Brain pericyte (primary cell): Measurements from ENCODE around the gene FAF1.

Experiments used
- DNase-seq: peaks from one replicate; pipeline ENCODE4 v3.0.0-alpha.2; 2012; ENCODE audit warnings: low read depth, low spot score

FAF1 gene

GRCh38 chr1:50417946-50418599, 542.0 kb downstream of the FAF1 start:
- DNase-seq = no peak

- DNase-seq = no peak
Observed at GRCh38 chr1:50417507-50417906, 542.6 kb downstream of the FAF1 start.

DNA sequence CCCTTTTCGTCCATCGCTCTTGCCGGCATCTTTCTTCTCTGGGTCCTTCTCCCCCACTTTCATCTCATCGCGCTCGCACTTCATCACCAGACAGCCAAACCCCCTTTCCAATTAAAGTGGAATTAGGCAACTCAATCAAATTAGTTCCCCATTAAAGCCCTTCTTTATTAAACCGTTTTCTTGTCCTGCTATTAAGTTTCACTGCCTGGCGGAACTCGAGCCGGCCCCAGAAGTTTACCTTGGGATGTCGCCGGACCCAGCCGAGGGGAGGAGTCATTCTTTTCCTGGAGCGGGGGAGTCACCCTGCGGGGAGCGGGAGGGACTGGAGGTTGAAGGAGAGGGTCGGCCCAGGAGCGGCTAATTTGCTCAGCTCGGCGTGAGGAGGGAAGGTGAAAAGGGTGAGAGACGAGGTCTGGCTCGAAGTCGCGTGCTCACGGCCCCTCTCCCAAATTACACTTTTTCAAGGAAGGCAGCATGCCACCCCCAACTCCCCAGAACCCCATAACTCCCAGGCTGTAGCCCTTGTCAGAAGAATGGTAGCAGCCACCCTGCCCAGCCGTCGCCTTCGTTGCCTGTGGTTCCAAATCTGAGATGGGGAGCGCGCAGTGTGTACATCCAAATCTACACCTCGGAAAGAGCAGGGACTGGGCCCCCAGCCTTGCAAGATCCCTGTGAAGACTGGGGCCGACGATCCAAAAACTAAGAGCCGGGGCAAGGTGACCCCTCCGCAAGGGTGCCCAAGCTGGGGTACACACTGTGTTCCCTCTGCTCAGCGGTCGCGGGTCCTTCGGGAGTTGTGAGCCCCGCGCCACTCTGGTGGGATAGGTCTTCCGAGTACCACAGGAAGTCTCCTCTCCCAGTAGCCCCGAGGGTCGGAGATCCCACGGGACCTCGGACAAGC, 543.3 kb downstream of the FAF1 start:
- DNase-seq = no peak

- no peak for DNase-seq
Observed at GRCh38 chr1:50416150-50416527, 543.9 kb downstream of the FAF1 start.

DNA sequence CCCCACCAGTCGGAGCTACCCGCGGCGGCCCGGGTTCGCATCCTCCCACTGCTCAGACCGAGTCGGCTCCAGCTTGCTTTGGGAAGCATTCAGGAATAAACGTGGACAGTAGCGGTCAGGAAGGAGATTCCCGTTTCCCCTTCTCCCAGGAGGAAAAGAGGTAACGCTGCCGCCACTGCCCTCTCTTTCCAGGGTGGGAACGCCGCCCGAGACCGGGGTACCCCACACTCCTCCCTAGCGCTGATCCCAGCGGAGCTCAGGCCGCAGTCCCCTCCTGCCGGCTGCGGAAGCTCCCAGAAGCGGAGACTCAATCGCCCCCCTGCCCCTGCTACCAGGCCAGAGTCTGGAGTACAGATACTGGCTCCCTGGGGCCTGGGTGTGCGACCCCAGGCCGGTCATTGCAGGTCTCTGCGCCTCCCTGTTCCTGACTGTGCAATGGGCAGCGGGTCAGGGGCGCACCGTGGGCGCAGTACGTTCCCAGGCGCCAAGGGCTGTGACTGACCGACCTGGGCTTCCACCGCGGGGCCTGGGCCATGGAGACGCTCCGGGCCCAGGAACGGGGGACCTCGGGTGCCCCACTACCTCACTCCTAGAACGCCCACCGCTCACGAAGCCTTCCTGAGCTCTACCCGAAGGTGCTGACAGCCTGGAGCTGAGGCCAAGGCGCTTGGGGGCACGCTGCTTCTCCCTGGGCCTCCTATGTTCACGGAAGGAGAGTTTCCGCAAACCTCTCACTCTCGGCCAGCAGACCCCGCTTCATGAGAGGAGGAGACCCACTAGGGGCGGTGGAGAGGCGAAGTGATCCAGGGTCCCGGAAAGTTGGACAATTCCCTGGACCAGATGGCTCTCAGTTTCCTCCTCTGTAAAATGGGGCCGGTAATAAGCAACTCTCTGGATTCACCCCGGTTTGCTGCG, 544.6 kb downstream of the FAF1 start:
- no peak for DNase-seq

DNA sequence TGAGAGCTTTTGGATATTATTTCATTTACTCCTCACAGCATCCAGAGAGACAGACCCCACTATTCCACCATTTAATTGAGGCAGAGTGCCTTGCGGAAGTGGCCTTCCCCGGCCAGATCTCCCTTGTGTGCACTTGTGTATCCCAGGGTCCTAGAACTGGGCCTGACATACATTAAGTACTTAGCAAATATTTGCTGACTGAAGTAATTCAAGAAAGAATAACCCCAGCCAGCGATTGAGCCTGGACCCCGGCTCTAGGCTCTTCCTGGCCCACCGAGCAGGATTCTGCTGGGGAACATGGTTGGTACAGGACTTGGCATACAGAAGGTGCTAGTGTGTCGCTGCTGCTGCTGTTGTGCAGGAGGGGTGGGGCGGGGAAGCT, 545.2 kb downstream of the FAF1 start:
- DNase-seq = no peak

DNA sequence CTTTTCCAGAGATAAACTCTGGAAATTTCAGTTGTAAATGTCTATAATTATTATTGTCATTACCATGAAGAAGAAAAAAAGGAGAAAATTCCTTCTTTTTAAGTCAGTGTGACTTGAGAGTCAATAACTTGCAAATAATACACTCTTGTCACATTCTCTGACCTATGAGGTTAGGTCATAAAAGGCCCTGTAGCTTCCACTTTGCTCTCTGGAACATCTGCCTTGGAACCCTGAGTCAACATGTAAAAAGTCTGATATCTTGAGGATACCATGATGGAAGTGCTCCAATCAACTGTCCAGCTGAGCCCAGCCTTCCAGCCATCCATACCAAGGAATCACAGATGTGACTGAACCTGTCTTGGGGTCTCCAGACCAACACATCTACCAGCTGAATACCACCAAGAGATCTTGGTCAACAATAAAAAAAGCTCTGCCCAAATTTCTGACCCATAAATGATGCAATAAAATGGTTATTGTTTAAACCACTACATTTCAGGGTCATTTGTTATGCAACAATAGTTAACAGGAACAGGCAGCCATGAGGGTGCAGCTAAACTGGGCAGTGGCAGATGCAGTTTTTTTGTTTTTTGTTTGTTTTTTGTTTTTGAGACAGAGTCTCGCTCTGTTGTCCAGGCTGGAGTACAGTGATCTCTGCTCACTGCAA, 547.1 kb downstream of the FAF1 start:
- no peak for DNase-seq

- no peak for DNase-seq
Observed at GRCh38 chr1:50405814-50406213, 554.3 kb downstream of the FAF1 start.

DNA sequence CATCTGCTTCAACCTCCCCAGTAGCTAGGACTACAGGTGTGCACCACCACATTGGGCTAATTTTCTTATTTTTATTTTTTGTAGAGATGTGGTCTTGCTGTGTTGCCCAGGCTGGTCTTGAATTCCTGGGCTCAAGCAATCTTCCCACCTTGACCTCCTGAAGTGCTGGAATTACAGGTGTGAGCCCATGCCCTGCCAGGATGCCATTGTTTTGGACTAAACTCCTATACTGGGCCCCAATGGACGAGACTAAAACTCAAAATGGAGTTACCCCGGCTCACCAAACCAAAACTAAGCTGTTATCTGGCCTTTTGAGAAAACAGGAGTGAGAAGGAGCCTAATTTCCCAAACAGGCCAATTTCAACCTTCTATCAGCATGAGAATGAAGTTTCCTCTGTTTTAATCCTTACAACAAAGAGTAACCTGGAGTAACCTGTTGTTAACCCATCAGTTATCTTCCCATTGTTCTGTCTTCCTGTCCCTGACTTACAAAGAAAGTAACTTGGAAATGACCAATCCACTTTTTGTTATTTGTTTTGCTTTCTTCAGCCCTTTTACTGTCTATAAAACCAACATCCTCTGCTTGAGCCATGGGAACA, 566.4 kb downstream of the FAF1 start:
- DNase-seq = no peak
